HG03558 (cell line): ENCODE results near the gene CHPF2.

ENCODE experiments used
- ATAC-seq: cut with Tn5 transposase; IDR thresholded peaks from one replicate; pipeline ENCODE4 v1.9.1; 2021; ENCODE audit warnings: moderate number of reproducible peaks; ENCODE audit not compliant: unreplicated experiment; ENCODE audit errors: extremely low read depth

The CHPF2 gene

DNA sequence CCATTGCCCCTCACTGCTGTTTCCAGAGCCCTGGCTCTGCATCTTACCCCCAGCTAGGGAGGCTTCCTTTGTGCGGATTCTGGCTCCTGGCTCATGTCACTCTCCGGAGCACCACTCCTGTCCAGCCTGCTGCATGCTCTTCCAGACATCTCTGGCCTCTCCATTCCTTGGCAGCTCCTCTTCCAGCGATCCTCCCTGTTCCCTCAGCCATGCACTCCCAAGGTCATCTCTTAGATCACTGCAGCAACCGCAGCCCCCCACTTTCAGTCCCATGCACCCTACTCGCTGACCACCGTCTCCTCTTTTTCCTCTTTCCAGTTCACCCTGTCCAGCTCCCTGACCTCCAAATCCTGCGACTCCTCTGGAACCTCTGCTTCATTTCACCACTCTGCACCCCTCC is 23.1 kb downstream of the CHPF2 start:
- no peak for ATAC-seq

DNA sequence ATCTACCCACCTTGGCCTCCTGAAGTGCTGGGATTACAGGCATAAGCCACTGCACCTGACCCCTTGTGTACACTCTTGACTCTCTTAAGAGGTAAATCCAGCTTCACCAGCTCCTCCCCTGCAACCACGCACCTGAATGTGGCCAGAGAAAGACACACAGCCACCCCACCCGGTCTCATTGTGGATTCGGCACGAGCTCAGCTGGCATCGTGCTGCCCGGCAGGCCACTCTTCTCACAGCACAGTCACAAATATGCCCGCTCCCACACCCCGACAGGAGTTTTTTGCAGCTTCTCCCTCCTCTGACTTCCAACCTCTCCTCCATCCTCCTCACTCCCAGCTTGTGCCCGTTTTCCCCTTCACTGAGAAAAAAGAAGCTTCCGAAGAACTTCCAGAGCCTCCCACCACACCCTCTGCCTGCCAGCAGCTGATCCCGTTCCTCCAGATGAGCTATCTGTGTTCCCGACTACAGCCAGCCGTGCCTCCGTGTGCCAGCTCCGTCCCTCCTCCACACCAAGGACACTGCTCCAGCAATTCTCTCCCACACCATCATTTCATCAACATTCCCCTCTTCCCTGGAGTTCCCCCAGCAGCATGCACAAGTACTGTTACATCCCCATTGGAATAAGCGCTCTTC is 24.2 kb downstream of the CHPF2 start:
- ATAC-seq = no peak

DNA sequence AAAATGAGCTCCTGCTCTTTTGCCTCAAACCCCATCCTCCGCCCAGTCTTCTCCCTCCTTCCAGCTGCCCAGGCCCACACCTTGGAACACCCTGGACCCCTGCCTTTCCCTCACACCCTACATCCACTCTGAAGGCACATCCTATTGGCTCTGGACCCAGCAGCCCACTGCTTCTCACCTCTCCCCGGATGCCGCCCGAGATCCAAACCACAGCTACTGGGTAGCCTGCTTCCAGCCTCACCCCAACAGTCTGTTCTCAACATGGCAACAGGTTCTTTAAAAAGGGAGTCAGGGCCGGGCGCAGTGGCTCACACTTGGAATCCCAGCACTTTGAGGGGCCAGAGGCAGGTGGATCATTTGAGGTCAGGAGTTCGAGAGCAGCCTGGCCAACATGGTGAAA is 25.7 kb downstream of the CHPF2 start:
- ATAC-seq = no peak

DNA sequence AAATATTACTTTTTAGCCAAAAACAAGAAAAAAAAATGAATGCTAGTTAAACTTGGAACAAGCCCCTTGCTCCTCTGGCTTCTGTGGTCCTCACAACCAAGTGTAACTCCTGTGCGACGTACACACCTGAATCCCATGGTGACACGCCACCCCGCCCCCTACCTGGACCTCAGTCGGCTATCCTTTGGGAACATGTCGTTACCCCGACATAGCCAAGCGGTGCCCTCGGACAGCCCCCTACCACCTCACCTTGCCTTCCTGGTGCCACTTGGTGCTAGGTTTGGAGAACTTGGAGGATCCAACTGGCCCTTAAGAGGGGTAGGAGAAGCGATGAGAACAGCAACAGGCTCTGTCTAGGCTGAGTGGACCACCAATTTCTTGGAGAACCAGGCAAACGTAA is 28.2 kb downstream of the CHPF2 start:
- no peak for ATAC-seq

DNA sequence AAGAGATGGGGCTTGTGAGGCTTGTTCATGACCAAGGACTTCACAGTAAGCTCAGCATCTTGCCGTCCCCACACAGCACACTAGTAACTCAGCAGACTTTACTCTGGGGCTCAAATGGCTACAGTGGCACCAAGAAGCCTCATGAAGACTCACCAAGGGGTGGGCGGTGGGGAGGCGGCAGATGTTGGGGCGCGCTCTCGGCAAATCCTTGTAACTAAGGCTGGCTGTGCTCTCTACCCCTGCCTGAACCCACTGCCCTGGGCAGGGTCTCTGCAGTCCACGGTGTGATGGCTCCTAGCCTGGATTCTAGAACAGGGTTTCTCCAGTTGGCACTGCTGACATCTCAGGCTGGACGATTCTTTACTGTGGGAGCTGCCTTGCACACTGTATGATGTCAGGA is 28.6 kb downstream of the CHPF2 start:
- no peak for ATAC-seq

DNA sequence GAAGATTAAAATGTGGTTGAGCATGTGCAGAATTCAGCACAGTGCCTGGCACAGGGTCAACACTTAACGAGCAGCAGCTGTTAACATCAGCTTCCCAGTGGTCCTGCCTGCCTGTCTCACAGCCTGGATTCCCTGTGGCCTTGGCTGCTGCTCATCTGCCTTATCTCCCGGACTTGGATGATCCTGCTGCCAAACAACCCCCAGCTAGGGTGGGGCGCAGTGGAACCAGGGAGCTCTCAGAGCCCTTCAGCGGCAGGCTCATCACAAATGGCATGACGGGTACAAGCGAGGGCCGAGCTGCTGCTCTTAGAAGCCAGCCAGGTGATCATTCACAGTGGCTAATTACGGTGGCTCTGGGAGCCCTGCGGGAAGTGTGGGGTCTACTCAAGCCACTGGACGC is 29.2 kb downstream of the CHPF2 start:
- no peak for ATAC-seq

DNA sequence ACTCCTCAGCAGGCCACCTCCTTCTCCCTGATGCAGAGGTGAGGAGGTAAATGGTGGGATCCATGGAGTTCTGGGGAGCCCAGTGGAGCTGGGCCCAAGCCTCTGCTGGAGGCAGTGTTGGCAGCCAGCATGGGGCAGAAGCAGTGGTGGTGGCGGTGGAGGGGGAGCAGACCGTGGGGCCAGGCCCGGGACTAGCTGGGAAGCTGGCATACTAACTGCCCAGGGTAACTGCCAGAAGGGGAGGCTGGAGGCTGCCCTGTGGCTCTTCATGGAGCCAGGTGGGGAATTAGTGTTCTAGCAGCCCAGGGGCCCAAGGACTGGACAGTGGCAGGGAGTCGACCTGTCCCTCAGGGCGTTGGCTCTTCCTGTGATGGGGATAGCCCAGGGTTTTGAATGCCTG is 32.3 kb downstream of the CHPF2 start:
- ATAC-seq = no peak

DNA sequence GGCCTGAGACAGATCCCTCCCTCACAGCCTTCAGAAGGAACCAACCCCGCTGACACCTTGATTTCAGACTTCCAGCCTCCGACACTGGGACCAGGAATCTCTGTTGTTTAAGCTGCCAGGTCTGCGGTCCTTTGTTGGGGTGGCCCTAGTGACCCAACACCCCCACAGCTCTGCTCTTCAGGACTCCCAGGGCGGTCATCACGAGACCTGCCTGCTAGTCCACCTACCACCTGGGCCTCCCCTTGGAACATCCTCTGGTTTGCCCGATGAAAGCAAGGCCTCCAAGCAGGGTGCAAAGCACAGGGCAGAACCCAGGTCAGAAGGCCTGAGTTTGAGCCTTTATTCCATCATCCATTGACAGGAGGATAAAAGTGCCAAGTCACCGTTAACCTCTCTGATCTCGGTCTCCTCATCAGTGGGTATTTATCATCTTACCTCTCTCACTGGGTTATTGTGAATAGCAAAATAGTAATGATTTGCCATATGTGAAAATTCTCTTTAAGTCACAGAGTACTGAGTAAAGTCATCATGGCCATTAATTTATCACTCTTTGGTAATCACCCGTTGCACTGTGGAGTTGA is 33.2 kb downstream of the CHPF2 start:
- no peak for ATAC-seq

DNA sequence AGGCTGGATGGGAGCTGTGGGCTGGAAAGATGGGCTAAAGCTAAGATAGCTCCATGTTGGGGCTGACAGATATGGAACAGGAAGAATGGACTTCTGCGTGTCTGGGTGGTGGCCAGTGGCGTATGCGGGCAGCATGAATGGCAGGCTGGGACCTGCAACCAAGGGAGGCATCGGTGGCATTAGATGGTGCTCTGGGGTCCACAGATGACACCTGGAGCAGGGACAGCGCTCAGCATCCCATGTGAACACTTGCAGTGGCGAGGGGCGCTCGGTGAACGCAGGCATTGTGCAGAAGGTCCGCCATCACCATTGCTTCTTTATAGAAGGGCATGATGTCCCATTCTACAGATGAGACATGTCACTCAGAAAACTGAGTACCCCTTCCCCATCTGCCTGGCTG is 37.2 kb downstream of the CHPF2 start:
- no peak for ATAC-seq

DNA sequence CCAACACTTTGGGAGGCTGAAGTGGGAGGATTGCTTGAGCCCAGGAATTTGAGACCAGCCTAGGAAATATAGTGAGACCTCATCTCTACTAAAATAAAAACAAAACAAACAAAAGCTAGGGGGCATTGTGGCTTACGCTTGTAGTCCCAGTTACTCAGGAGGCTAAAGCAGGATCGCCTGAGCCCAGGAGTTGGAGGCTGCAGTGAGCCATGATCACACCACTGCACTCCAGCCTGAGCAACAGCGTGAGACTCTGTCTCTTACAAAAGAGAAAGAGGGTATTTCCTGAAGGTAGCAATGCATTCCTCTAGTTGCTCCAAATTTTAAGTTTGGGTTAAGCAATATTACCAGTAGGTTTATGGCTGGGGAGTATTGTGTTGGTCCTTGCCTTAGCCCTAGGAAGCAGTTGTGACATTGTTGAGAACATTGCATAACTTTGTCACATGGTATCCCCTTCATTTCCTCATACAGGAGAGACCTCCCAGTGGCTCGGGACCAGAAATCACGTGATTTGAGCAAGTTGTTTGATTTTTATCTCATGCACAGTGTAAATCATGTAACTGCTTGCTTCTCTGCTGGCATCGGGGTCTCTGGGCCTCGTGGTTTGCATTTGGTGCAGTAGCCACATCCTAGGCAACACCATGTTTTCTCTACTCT is 39.5 kb downstream of the CHPF2 start:
- ATAC-seq = no peak

DNA sequence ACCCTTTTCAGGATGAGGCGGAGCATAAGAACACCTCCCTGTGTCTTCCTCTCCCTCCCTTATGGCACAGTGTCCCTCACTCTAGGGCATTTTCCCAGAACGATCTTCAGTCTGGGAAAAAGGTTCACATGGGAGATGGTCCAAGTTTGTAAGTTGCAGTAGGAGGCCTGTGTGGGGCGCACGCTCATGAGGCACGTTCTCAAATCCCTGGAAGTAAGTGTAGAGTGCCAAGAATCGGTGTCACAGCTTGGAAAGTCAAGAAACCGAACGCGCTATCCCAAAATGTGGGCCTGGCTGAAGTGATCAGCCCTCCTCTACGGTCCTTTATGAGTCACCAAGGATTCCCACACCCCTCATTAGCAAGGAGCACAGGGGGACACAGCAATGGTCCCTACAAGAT is 40.1 kb downstream of the CHPF2 start:
- ATAC-seq = no peak

DNA sequence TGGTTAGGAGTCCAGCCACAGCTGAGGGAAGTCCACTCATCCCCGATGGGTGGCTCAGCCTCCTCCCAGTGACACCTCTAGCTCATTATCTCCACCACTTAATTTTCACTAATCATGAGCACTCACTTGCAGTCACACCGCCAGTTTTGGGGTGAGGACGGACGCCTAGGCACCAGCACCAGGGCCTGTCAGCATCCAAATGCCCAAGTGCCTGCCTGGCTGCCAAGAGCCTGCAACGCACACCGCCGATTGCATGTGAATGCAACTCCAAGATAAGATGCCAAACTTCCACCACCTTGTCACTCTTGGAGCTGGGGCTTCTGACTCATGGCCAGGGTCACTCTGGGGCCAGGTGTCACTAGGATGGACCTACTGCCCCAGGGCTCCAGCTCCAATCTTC is 40.6 kb downstream of the CHPF2 start:
- ATAC-seq = no peak

DNA sequence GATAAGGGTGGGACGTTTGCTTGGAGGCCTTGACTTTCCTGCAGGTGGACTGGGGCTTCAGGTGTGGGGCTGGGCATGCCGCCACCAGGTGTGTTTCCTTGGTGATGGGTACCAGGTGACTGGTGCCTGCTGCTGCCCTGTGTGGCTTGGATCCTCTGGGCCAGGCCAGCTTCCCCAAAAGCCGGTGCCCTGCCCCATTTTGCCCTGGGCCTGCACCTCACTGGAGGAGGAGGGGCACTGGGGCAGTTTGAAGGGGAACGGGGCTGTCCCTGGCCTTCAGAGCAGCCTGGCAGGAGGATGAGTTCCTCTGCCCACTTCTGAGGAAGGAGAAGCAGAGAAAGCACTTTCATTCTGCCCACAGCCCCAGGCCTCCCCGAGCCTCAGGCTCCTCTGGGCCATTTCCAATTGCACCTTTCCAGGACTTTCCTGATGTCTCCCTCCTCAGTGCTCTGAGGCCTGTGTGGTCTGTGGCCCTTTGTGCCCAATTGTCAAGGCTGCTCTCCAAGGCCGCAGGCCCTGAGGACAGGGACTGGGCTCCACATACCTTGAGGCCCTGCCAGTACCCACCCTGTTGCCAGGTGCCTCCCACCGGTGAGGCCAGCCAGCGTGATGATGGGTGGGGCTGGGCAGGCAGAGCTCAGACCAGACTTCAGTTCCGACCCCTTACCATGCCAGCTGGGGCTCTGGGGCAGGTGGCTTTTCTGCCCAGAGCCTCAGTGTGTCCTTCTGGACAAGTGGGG is 41.5 kb downstream of the CHPF2 start:
- ATAC-seq = no peak

DNA sequence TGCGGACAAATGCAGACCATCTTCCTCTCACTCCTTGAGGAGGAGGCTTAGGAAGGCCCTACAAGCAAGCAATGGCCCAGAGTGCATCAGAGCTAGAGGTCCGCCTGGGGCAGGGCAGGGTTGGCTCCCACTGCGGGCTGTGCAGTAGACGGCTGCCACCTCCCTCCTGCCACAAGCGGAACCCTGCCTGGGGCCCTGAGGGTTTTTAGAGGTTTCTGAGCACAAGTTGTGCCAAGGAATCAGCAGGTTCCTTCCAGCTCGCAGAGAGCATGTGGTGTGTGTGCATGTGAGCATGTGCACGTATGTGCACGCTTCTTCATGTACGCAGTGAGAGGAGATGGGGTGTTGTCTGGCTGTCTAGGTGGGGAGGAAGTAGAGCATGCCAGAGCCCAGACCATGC is 42.1 kb downstream of the CHPF2 start:
- no peak for ATAC-seq

DNA sequence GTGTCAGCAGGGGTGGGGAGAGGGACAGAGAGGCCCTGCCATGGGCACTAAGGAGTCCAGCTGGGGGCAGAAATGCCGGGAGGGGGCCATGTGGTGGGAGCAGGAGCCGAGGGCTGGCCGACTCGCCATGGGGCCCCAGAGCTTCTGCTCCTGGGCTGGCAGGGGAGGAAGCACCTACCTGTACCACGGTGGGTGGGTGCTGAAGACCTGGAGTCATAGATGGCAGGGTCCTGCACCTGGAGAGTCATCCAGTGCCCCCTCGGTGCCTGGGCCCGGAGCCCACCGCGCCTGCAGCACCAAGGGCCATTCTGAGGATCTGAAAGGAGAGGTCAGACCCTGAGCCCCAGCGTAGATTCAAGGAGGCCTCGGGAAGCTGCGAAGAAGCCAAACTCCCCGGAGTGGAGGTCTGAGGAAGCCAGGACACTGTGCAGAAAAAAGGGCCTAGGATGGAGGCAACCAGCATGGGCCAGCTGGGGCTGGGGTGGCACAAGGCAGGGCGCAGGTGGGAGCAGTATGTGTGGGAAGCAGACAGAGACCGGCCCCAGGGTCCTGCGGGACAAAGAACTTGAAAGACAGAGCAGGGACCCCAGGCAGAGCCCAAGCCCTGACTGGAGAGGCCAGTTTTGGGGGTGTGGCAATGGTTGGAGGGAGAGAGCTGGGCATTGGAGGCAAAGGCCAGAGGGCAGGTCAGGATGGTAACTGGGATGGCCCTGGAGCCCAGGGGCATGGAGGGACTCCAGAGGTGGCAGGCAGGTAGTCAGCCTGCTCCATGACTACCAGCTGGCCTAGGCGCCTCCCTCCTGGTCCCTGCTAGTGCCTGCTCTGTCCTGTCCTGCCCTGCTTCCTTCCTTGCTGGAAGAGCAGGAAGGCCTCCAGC is 42.9 kb downstream of the CHPF2 start:
- ATAC-seq = no peak

DNA sequence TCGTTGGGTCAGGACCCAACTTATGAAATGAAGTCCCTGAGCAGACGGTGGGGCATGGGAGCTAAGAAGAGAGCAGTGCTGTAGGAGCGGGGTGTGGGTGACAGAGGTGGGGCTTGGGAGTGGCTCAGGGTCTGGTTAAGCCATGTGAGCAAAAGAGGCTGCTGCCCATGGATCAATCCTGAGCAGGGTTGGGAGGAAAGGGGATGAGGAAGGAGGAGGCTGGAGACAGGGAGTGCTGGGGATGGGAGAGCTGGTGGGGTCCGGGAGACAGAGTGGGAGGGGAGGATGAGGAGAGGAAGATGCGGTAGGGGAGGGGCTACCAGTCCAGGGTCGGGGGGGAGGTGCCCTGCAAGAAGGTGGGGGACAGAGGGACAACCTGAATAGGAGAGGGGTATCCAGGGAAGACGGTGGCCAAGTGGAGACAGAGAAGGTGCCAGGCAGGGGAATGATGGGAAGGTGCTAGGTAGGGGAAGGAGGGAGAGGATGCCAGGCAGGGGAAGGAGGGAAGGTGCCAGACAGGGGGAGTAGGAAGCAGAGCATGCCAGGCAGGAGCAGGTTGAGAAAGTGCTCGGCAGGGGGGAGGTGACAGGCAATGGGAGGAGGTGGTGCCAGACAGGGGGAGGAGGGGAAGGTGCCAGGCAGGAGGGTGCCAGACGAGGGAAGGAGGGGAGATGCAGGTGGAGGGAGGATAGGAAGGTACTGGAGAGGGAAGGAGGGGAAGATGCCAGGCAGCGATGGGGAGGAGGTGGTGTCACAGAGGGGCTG is 43.7 kb downstream of the CHPF2 start:
- ATAC-seq = no peak

DNA sequence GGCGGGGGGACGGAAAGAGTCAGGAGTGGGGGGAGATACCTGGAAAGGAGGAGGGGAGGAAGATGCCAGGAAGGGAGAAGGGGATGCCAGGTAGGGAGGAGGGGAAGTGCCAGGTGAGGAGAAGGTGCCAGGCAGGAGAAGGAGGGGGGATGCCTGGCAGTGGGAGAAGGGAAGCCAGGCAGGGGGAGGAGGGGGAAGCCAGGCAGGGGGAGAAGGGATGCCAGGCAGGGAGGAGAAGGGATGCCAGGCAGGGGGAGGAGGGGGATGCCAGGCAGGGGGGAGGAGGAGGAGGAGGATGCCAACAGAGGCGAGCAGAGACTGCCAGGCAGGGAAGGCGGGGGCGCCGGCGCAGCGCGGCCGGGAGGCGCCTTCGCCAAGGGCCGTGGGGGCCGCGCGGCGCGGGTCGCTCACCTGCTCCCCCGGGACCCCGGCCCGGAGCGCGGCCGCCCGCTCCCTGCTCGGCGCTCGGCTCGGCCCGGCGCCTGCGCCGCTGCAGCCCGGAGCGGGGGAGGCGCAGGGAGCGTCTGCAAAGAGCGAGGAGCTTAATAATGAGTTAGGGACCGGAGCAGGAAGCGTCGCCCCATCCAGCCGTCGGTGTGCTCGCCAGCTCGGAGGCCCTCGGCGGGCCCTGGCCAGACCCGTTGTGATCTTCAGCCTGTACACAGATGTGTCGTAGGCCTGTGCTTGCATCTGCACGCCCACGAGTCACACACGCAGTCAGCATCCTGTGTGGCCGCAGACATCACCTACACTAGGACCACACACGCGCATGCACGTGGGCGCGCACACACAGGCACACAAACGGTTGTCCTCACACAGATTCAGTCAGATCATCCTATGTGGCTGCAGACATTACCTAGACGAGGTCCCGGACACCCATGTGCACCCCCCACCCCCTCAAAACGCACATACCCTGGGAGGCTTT is 44.6 kb downstream of the CHPF2 start:
- no peak for ATAC-seq

DNA sequence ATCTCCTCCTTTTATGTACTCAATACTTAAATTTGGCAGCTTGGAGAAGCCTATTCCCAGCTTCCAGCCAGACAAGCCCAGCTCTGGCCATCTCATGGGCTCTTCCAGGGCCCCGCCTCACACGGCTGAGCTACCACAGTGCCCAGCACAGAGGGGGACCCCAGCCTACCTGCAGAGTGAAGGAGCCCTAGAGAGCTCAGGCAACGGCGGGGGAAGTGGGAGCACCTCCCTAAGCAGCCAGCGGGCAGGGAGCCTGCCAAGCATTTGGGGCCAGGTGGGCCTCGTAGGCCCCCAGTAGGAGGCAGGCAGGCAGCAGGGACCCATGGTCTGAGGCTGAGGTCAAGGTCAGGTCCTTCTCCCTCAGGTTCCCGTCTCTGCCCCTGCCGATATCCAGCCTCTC is 45.3 kb downstream of the CHPF2 start:
- ATAC-seq = no peak

DNA sequence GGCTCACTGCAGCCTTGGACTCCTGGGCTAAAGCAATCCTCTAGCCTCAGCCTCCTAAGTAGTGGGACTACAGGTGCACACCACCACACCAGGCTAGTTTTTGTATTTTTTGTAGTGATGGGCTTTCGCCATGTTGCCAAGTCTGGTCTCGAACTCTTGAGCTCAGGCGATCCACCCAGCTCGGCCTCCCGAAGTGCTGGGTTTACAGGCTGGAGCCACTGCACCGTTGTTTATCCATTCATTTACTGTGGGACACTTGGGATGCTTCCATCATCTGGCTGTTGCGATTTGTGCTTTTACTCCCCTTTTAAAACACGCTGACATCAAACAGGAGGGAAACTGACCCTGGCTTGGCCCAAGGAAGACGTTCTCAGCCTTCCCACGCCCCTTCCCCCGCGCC is 46.7 kb downstream of the CHPF2 start:
- no peak for ATAC-seq
